CD4-positive, alpha-beta T cell treated with Interleukin-4 for 4 hours (primary cell): ENCODE results near the gene CLCA1.

ENCODE experiments used
- DNase-seq: peaks from one replicate; pipeline ENCODE4 v3.0.0-alpha.2; 2020

Gene CLCA1

DNA sequence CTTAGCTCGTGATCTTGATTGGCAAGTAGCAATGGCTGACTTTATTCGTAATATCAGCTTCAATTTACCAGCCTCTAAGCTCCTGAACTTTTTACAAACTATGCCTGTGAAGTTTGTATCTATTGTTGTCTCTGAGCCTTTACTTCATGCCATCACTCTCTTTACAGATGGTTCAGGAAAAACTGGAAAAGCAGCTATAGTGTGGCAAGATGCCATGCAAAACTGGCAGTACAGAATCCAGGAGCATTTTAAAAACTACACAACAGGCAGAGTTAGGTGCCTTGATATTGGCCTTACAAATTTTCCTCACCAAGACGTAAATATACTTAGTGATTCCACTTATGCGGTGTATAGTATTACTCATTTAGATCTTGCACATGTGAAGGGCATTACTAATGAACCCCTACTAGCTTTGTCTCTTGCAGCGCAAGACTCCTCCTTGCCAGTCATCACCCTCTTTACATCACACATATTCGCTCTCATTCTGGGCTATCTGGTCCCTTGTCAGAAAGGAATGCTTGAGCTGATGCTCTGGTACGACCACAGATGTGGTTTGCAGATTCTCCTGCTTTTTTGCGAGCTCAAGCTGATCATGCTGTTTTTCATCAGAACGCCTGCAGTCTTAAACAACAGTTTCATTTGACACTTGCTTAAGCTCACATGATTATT lies 36.3 kb downstream of the CLCA1 start:
- DNase-seq, result no peak

DNA sequence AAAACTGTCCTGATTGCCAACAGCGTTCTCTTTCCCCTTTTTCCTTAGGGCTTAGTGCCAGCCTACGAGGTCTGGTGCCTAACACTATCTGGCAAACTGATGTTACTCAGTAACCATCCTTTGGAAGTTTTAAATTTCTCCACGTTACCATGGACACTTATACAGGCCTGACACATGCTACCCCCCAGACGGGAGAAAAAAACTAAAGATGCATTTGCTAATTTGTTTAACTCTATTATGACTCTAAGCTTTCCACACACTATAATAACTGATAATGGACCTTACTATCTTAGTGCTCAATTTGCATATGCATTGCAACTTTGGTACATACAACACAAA lies 36.8 kb downstream of the CLCA1 start:
- no peak for DNase-seq

DNA sequence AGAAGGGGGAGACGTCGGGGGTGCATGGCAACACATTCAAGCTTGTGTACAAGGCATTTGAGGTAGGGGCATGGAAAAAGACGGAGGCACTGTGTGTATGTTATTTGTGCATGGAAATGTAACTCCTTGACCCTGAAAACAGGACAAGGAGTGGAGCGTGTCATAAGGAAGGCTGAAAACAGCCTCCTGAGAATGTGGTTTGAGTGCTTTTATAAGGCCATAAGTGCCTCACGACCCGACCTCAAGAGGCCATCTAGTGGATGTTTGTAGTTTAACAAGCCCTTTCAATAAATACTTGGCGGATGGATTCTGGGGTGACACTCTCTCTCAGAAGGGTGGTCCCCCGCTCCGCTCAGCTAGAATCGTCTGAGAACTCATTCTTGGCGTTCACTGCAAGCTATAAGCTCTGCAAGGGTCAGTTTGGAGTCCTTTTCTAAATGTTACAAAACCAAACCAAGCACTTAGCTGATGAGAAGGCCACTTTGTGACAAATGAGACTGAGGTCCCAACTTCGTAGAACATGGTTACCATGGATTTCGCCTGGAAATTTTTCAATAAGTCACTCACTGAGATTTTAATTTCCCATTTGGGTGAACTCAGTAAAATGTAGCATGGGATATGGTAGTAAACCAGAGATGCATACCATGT lies 39.3 kb downstream of the CLCA1 start:
- peak; percentile 42 for DNase-seq

DNA sequence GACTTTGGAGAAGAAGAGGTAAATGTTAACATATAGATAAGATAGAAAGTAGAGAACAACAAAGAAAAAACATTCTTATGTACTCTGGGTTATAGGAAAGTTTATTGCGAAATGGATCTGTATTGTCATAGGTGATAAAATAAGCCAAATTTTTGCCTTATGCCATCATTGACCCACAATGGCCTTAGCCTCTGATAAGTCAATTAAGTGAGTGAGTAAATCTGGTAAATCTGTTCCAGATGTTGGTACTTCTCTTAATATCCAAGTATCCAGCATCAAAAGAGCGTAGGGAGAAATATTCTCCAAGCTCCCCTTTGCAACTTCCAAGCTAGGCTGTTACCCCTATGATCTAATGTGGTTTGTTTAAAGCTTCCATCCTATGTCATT lies 39.8 kb downstream of the CLCA1 start:
- DNase-seq, result no peak

DNA sequence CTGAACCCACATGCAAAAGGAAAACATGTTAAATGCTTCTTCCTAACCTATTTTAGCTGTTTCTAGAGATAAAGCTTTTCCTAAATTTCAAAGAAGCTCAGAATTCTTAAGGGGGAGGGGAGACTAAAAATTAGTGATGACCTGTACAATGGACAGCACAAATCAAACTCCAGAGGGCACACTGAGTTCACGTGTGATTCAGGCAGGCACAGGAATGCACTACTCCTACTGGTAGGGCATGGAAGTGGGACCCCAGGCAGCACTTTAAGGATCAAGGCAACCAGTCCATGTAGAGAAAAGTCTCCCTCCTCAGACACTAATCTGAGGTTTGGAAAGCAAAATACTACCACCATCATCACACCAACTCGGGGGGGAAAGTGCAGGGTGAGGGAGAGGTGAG lies 46.9 kb downstream of the CLCA1 start:
- DNase-seq, result no peak

DNA sequence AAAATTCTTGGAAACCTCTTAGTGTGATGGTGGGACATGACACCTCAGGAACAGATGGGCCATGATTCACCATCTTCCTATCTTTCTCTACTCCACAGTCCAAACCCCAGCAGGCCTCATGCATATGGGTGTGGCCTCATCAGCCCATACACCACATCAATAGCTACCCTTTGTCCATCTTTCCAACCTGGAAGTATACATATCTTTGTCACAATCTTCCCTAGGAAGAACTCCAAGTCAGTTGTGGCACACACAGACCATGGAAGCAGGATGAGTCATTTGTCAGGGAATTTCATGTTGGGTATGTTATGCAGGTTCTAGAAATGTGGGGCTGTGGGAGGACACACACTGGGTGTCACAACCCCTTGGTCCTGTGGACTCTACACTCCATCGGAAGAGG lies 47.6 kb downstream of the CLCA1 start:
- DNase-seq, result no peak

DNA sequence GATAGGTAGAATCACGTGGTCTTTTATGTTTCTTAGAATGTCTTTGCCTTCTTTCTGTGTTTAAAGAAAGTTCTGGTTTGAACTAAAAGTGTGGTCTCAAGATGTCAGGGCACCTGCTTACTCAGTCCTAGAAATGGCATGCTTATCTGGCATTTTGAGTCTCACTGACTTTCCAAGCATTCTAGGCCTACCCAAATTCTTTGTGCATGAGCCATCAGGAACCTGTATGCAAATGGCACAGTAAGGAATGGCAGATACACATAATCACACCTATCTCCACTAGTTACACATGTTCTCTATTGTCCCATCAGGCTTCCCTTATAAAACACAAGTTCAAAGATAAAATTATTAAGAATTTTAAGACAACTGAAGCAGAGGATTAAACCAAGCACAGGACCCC lies 48.6 kb downstream of the CLCA1 start:
- DNase-seq, result no peak

DNA sequence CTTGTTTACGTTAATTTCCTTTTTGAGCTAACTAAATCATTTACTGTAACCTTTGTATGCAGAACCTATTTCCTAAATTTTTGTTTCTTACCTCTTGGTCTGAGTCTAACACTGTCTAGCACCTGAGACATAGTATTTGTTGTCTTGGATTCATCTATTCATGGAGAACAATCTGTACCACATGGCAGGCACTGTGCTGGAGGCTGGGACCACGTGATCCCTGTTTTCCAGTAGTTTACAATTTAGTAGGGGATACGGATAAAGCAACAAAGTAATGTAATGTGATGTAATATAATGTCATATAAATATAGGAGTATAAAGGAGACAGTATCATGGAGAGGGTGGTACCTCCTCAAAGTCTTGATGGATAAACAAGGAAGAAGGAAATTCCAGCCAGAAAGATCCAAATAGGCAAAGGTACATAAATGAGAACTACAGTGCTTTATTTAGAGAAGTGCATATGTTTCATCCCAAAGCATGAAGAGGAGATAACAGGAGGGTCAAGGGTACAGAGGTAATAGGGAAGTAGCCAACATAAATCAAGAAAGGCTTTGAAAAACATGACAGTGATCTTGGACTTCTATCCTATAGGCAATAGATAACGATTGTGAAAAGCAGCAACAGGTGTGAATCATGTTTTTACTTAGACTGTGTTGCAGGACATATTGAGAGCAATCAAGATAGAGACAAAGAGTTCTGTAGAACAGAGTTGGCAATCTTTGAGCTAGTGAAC lies 52.2 kb downstream of the CLCA1 start:
- DNase-seq, result no peak

DNA sequence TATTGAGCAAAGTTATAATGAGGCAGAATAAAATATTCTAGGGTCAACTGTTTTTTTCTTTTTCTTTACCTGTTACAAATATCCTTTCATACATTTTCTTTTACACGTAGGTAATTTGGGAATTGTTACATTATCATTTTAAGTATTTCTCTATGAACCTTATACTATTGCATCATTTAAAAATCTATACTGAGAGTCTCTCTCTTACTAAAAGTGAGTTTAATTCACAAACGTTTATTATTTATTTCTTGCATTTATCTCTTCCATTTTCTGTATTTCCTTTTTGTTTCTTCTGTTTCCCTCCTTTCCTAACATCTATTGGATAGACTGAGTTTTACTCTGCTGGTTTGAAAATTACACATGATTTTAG lies 52.8 kb downstream of the CLCA1 start:
- DNase-seq, result no peak

DNA sequence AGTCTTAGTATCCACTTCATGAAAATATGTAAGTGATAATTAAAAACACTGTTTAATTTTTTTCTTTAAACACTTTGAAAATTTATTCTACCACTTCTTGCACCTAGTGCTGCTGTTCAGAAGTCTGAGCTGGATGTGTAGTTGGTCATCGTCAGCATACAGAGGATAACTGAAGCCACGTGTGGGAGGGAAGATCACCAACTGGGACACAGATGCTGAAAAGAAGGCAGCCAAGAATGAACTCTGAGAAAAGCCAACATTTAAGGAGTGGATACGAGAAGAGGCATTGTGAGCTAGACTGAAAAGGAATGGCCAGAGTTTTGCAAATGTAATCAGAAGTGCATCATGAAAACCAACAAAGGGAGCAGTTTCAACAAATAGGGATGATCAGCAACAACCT lies 53.5 kb downstream of the CLCA1 start:
- DNase-seq, result no peak

DNA sequence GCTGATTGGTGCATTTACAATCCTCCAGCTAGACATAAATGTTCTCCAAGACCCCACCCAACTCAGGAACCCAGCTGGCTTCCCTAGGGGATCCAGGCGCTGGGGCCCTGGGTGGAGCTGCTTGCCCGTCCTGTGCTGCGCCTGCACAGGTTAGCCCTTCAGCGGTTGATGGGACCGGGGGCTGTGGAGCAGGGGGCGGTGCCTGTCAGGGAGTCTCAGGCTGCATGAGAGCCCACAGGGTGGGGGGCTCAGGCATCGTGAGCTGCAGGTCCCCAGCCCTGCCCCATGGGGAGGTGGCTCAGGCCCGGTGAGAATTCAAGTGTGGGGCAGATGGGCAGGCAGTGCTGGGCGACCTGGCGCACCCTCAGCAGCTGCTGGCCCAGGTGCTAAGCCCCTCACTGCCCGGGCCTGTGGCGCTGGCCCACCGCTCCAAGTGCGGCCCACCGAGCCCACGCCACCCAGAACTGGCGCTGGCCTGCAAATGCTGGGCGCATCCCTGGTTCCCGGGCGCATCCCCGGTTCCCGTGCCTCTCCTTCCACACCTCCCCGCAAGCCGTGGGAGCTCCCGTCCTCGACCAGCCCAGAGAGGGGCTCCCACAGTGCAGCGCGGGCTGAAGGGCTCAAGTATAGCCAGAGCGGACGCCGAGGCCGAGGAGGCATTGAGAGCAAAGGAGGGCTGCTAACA lies 55.1 kb downstream of the CLCA1 start:
- no peak for DNase-seq

DNA sequence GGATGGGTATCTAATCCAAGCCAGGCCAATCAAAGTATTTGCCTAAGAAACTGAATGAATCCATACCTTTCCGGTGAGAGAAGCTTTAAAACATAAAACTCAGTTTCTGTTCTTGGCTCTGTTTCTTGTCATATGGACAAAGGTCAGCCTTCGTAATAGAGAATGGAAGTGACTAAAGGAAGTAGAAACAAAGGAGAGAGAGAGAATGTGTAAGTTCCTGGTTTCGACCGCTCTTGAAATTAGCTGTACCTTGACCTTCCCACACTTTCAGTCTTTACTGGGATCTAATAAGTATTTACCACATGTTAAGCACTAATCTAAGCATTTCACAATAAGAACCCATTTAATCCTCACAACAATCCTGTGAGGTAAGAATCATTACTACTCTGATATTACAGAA lies 58.6 kb downstream of the CLCA1 start:
- no peak for DNase-seq

DNA sequence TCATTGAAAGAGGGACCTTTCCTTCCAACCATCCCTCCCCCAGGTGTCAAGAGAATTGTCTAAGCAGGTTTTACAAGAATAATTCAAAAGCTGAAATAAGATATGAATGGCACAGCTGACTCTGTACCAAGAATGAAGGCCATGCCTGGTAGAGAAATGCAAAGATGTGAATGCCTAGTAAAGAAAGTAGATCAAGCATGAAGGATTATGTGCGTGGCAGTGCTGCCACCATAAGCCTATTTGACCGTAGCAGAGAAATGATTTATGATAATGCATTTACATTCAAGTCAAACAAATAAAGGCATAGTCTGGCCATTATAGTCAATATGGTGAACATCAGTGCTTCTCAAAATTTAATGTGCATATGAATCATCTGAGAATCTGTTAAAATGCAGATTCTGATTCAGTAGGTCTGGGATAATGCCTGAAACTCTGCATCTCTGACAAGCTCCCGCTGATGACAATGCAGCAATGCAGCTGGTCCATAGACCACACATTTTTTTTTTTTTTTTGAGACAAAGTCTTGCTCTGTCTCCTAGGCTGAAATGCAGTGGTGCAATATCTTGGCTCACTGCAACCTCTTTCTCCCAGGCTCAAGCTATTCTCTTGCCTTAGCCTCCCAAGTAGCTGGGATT lies 61.6 kb downstream of the CLCA1 start:
- no peak for DNase-seq

DNA sequence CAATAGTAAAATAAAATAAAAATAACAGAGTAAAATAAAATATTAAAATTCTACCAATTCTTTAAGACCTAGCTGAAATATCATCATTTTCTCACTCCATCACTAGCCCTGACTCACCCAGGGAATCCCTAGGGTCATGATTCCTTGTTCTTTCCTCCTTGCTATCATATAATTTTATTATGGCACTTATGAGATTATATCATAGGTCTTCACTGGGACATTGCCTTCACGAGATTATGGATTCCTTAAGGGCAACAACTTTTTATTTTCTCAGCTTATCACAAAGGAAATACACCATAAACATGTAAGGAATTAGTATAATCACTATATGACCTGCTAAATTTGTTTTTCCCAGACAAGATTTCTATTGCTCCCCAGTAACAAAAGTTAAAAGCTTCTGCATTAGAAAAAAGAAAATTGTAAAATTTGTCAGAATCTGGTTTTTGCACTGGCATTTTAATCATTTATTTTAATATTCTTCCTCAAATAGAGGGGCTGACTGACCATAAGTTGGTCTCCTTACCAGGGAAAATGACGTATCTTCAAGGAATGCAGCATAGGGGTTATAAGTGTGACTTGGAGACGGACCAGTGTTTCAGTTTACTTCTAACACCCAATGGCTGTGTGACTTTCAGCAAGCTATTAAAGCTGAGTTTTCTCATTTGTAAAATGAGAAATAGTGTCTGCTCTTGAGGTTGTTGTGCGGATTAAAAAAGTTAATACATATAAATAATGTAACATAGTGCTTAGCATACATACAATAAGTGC lies 69.4 kb downstream of the CLCA1 start:
- no peak for DNase-seq

DNA sequence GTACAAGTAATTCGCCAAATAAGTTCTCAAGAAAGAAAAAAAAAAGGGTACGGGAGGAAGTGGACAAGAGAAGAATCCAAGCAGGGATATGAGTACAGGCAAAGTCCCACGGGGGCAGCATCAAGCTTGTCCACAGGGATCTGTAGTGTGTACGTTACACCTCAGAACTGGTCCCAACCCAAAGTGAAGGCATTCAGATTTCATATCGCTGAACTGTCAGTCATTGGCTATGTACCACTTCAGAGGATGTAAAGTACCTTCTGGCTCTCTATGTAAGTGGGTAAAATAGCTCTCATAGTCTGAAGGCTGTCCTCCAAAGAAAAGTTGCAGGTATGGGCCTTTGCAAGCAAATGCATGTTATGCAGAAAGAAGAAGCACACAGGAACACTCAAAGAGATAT lies 70.0 kb downstream of the CLCA1 start:
- no peak for DNase-seq

DNA sequence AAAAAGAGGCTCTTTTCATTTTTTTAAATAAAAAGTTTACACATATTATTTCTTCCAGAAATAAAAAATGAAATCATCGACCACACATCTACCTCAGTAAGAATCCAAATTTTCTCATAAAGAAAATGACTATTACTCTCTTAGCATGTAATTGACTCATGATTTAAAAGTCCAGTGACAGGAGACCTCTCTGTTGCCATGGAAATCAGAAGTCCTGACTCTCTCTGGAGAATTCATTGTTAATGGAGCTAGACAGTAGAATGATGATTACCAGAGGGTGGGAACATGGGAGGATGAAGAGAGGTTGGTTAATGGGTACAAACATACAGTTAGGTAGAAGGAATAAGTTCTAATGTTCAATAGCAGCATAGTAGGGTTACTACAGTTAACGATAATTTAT lies 73.1 kb downstream of the CLCA1 start:
- DNase-seq, result no peak

DNA sequence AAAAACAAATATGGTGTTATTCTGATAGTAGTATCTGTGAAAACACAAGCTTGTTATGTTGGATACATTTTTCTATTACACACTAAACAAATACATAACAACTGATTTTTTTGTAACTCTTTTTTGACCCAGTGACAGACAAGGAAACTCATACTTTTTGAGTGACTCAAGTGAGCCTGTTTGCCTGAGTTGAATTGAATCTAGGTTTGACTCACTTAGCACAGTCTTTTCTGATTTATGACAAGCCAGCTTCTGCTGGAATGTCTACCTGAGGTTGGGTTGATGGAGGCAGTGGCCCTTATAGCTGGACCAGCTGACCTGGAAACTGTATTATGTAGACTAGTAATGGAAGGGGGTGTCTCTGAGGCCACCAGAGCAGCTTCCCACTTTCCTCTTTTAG lies 73.9 kb downstream of the CLCA1 start:
- DNase-seq, result no peak

DNA sequence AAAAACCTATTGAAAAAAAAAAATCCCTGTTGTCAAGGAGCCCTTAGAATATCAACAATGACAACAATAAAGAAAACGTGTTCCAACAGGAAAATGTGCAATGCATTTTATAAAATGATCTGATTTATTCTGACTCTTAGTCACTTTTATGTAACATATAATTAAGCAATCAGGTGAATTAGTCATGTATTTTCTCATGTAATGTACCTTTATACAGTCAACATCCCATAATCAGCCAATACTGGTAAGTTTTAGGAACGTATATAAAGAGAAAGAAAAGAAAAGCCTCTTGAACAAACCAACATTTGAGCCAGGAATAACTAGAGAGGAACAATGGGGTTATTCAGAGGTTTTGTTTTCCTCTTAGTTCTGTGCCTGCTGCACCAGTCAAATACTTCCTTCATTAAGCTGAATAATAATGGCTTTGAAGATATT lies 78.1 kb downstream of the CLCA1 start, which contains the start of gene CLCA4:
TSS of gene CLCA4 (plus strand) at position 292 of the 435 bp plus-strand sequence. CDS start at position 334, 42 bp downstream.
- DNase-seq, result no peak

DNA sequence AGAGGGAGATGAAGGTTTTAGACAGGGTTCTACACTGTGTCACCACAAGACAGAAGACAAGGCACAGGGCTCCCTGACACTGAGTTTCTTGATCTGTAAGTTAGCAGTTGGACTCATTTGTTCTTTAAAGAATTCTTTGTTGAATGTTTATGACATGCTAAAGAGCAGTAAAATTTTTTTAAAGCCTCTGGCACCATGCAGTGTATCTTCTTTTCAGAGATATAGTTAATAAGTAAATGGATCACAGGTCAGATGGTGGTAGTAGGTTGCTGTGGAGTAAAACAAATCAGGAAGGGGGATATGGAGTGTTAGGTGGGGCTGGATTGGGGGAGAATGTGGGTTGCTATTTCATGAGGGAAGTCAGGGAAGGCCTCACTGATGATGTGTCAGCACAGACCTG lies 80.1 kb downstream of the CLCA1 start:
- DNase-seq, result no peak
